Fibroblast of the aortic adventitia (primary cell): ENCODE results near the gene ITPKA. TPM values are rescaled to one million over a fixed set of nuclear protein-coding genes. Genes with fewer than 3 reads are reported as not detected.
"Not testable (repeated sequence)": the region's sequence is repeated elsewhere in the genome, so short reads cannot be mapped to it uniquely, and the experiment has no call there.

Experiments used
- DNase-seq: peaks from one replicate; pipeline ENCODE4 v3.0.0-alpha.2; 2010; ENCODE audit warnings: low read depth
- H3K4me3 ChIP-seq: 2 replicates; pipeline ENCODE4 v1.5.1; 2011; ENCODE audit warnings: low read depth, mild to moderate bottlenecking, control low read depth, low read length, moderate library complexity
- CTCF ChIP-seq: IDR thresholded peaks from 2 replicates; pipeline ENCODE4 v1.5.1; 2011; ENCODE audit warnings: mild to moderate bottlenecking, low read length, control low read depth, inconsistent platforms; ENCODE audit not compliant: insufficient read depth
- total RNA-seq: library from RNA; depleted of rRNA; stranded (reverse); fragments of >200 nt; gene quantifications from 2 replicates; pipeline ENCODE4 v1.2.3, GENCODE V29; 2012; ENCODE audit warnings: low replicate concordance

The ITPKA gene
- 1.4 and 1.8 TPM in 2 replicates for total RNA-seq

GRCh38 chr15:41493205-41493901 lies at the start of gene ITPKA:
Gene ITPKA, plus strand, starts transcription at chr15:41493874. Its CDS starts 54 bp downstream, at chr15:41493928.
- peak within 1 kb of the TSS; percentile 64 for H3K4me3 ChIP-seq
- TF ChIP-seq CTCF: no peak
- peak; percentile 40 for DNase-seq

DNA sequence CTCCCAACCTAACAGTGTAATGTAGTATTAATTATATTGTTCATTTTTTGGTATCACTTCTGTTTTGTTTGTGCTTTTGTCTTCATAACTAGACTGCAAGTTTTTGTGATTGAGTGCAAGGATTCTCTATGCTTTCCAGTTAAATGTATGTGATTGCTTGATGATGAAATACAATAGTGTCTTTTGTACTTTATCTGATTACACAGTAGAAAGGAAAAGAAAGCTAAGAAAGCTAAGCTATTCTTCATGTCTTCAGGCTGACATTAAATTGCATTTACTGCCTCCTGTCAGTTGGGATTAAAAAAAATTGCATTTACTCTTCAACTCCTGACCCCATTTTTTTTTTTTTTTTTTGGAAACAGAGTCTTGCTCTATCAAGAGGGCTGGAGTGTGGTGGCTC lies 48.3 kb upstream of the ITPKA start:
- no peak overlapping the region for H3K4me3 ChIP-seq
- TF ChIP-seq CTCF: no peak
- no peak for DNase-seq

DNA sequence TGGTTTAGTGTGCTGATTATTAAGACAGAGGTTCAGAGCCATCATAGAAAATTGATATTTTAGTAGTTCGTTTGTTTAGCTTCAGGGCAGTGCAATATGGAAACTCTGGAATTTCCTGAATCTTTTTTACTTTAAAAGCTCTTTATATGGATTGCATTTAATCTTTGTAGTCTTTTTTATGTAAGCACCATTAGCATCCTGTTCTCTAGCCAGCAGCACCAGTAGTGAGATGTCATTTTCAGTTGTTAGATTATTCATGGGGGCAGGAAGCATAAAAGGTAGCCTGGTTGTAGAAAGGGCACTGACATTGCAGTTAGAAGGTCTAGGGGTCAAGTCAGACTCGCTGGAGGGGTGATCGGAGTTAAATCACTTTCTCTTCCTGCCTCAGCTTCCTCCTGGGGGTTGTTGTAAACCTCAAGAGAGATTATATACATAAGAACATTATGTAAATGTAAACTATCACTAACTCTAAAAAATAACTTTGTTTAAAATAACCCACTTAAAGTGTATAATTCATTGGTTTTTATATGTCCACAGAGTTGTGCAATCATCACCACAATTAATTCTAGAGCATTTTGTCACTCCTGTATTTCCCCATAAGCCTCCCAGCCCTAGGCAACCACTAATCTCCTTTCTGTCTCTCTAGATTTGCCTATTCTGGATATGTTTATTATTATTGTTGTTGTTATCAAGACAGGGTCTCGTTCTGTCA lies 31.4 kb upstream of the ITPKA start:
- no peak for DNase-seq
- no peak overlapping the region for H3K4me3 ChIP-seq
- no peak for TF ChIP-seq CTCF

- DNase-seq: no peak
- TF ChIP-seq CTCF: no peak
- H3K4me3 ChIP-seq: no peak overlapping the region
Observed at GRCh38 chr15:41464889-41465580, 28.6 kb upstream of the ITPKA start.

- no peak overlapping the region for H3K4me3 ChIP-seq
- DNase-seq: peak; percentile 74
- peak; percentile 99 for TF ChIP-seq CTCF
Observed at GRCh38 chr15:41465822-41466421, 27.8 kb upstream of the ITPKA start.

GRCh38 chr15:41466711-41467110 lies 27.0 kb upstream of the ITPKA start:
- no peak overlapping the region for H3K4me3 ChIP-seq
- TF ChIP-seq CTCF: no peak
- DNase-seq: no peak

GRCh38 chr15:41469644-41470043 lies 24.0 kb upstream of the ITPKA start:
- DNase-seq, H3K4me3 ChIP-seq: not testable (repeated sequence)
